HepG2 (cell line): Measurements from ENCODE around the gene HOXD9. TPM values are rescaled to one million over a fixed set of nuclear protein-coding genes. Genes with fewer than 3 reads are reported as not detected.
A peak's percentile ranks its signal among the peaks of the same experiment; 100 is the strongest.

Experiments used
- ATAC-seq: fragments of 200-7000 bp; cut with Tn5 transposase; 3 replicates; pipeline ENCODE4 v1.9.1; 2020; ENCODE audit warnings: mild to moderate bottlenecking, moderate library complexity
- BruUV-seq: library from RNA; stranded (reverse); fragments of 400-500 nt; replicated peaks from 2 replicates; lab custom pipeline; 2021; lab: Mats Ljungman, UMichigan
- CTCF ChIA-PET: fragments of 300-600 bp; formaldehyde crosslinking; extraction: SDS; loops from one replicate; lab custom pipeline; 2021; ENCODE audit warnings: low total read pairs, inconsistent platforms, low intra/inter-chr PET ratio; lab: Yijun Ruan, JAX
- POLR2A ChIA-PET: fragments of 350-600 bp; sonication (Branson Sonifier 250); formaldehyde crosslinking; loops from one replicate; lab custom pipeline; 2020; ENCODE audit warnings: antibody characterized with exemption, inconsistent platforms; lab: Yijun Ruan, JAX
- DNase-seq: peaks from one replicate; pipeline ENCODE4 v3.0.0-alpha.2; 2015; ENCODE audit warnings: low spot score
- FAIRE-seq: peaks from 3 replicates; lab custom pipeline; 2011; peaks lifted over from hg19 to GRCh38; lab: Jason Lieb, UNC
- H2AFZ ChIP-seq: one replicate; pipeline ENCODE4 v1.6.1; 2011; ENCODE audit warnings: low read length, inconsistent platforms
- H3K27ac ChIP-seq: fragments of 300-600 bp; 3 replicates; pipeline ENCODE4 v1.8.0; 2011; ENCODE audit warnings: mixed run types, mild to moderate bottlenecking, mixed read lengths, low read length, inconsistent platforms; ENCODE audit not compliant: insufficient read depth; ENCODE audit errors: extremely low read length
- H3K27me3 ChIP-seq, 2 experiments: fragments of 200-600 bp in 1 of 2; 2 replicates in 1 of 2; 3 replicates in 1 of 2; pipeline versions ENCODE4 v1.6.0 to v1.8.0; 2011; ENCODE audit warnings: low read length in 2 of 2, mild to moderate bottlenecking in 2 of 2, moderate library complexity in 2 of 2, inconsistent platforms in 1 of 2; ENCODE audit not compliant: insufficient read depth in 2 of 2, control insufficient read depth in 1 of 2
- H3K36me3 ChIP-seq, 2 experiments: fragments of 200-600 bp in 1 of 2; replicated peaks in 1 of 2; 2 replicates in 1 of 2; 3 replicates in 1 of 2; pipeline versions ENCODE4 v1.5.1 to v1.8.0; 2011; ENCODE audit warnings: low read length in 2 of 2, inconsistent platforms in 1 of 2; ENCODE audit not compliant: insufficient read depth in 2 of 2, control insufficient read depth in 1 of 2
- H3K4me1 ChIP-seq: 2 replicates; pipeline ENCODE4 v1.5.1; 2012; ENCODE audit warnings: low read length, inconsistent platforms; ENCODE audit not compliant: insufficient read depth
- H3K4me2 ChIP-seq: 2 replicates; pipeline ENCODE4 v1.6.0; 2011; ENCODE audit warnings: low read depth, low read length, inconsistent platforms
- H3K4me3 ChIP-seq, 3 experiments: fragments of 200-600 bp in 1 of 3; sonication (generic), shearing (Covaris generic) in 1 of 3; replicated peaks in 1 of 3; 2 replicates each; pipeline ENCODE4 v1.5.1; 2011 to 2016; ENCODE audit warnings: low read length in 3 of 3, inconsistent platforms in 2 of 3, low read depth in 2 of 3, mild to moderate bottlenecking in 2 of 3, control low read depth in 1 of 3, mixed read lengths in 1 of 3; ENCODE audit not compliant: insufficient read depth in 1 of 3
- H3K79me2 ChIP-seq: one replicate; pipeline ENCODE4 v1.6.1; 2011; ENCODE audit warnings: low read length, inconsistent platforms; ENCODE audit not compliant: insufficient read depth
- H3K9ac ChIP-seq: 2 replicates; pipeline ENCODE4 v1.6.0; 2011; ENCODE audit warnings: mild to moderate bottlenecking, low read depth, low read length, inconsistent platforms; ENCODE audit not compliant: insufficient read depth
- H3K9me3 ChIP-seq: 2 replicates; pipeline ENCODE4 v1.5.1; 2012; ENCODE audit warnings: mild to moderate bottlenecking, low read length
- H4K20me1 ChIP-seq: 2 replicates; pipeline ENCODE4 v1.6.0; 2011; ENCODE audit warnings: inconsistent platforms, mild to moderate bottlenecking, low read length, moderate library complexity; ENCODE audit not compliant: insufficient read depth
- ASH2L ChIP-seq: fragments of 300-600, 200-600 bp; sonication (generic); IDR thresholded peaks from 2 replicates; pipeline ENCODE4 v1.7.0; 2017; ENCODE audit warnings: low read depth, mild to moderate bottlenecking, moderate library complexity, mixed read lengths, low read length; ENCODE audit not compliant: insufficient read length
- ATRX ChIP-seq: sonication (generic); formaldehyde crosslinking; IDR thresholded peaks from 2 replicates; pipeline ENCODE4 v1.4.0; 2020; ENCODE audit warnings: missing genetic modification reagents, borderline replicate concordance
- CBX2 ChIP-seq, 2 experiments: fragments of 200-600 bp in 1 of 2; sonication (generic); formaldehyde crosslinking in 1 of 2; IDR thresholded peaks; 2 replicates each; pipeline versions ENCODE4 v1.7.0 to v1.8.1; 2018 to 2022; ENCODE audit warnings: low read depth in 2 of 2, low read length in 1 of 2, mild to moderate bottlenecking in 1 of 2, missing genetic modification reagents in 1 of 2
- GZF1 ChIP-seq: sonication (generic); formaldehyde crosslinking; IDR thresholded peaks from 2 replicates; pipeline ENCODE4 v1.5.1; 2020; ENCODE audit warnings: mild to moderate bottlenecking, missing genetic modification reagents
- HDAC6 ChIP-seq: fragments of 200-600 bp; sonication (generic); IDR thresholded peaks from 2 replicates; pipeline ENCODE4 v1.7.0; 2017; ENCODE audit warnings: mild to moderate bottlenecking, antibody characterized with exemption, low read length, low read depth
- KMT2B ChIP-seq: IDR thresholded peaks from 2 replicates; pipeline ENCODE4 v1.6.1; 2016; ENCODE audit warnings: missing genetic modification reagents, missing compliant biosample characterization
- RORA ChIP-seq: sonication (generic); formaldehyde crosslinking; IDR thresholded peaks from 2 replicates; pipeline ENCODE4 v1.5.0; 2020; ENCODE audit warnings: mild to moderate bottlenecking, missing genetic modification reagents, moderate library complexity
- ZNF839 ChIP-seq: sonication (generic); formaldehyde crosslinking; IDR thresholded peaks from 2 replicates; pipeline ENCODE4 v1.4.0; 2020; ENCODE audit warnings: missing genetic modification reagents, mild to moderate bottlenecking, borderline replicate concordance
- WGBS: methylation state at CpG from one replicate; pipeline ENCODE4 v1.1.6; 2017; ENCODE audit warnings: low lambda C conversion rate; 5-methylcytosine and 5-hydroxymethylcytosine counted together
- in situ Hi-C: cut with HindIII; loops from 2 replicates; pipeline ENCODE4 v1.10.0; 2017; ENCODE audit warnings: low pct_unique_long_range_greater_than_20kb; ENCODE audit not compliant: extremely low pct_ligation_motif_present
- intact Hi-C: fragments of 100-400 bp; cut with micrococcal nuclease; formaldehyde crosslinking; loops from one replicate; pipeline ENCODE4 v1.10.0; 2022; ENCODE audit not compliant: unreplicated experiment
- polyA plus RNA-seq, 8 experiments: library from polyadenylated mRNA; depleted of rRNA in 3 of 8; stranded (reverse) in 7 of 8; unstranded in 1 of 8; fragments of >200 nt; fragmentation: Illumina TruSeq in 4 of 8; extraction: Trizol in 4 of 8; gene quantifications; 2 replicates each; pipeline versions ENCODE4 v1.2.1 to v1.2.3, GENCODE V29; 2011 to 2016; ENCODE audit warnings: low read depth in 4 of 8, missing spikeins in 1 of 8, mixed read lengths in 1 of 8; ENCODE audit not compliant: insufficient read depth in 1 of 8
- total RNA-seq, 5 experiments: library from RNA; depleted of rRNA; stranded (reverse); fragments of >200 nt; fragmentation: Illumina TruSeq; extraction: Trizol; gene quantifications; 2 replicates each; pipeline ENCODE4 v1.2.3, GENCODE V29; 2016; ENCODE audit warnings: low read depth in 1 of 5
- TF ChIP-seq, protein P1 (sequence below): sonication (generic); formaldehyde crosslinking; IDR thresholded peaks from 2 replicates; pipeline ENCODE4 v1.5.1; 2020; ENCODE audit warnings: mild to moderate bottlenecking, missing genetic modification reagents, borderline replicate concordance
- TF ChIP-seq, protein P2 (sequence below): sonication (generic); formaldehyde crosslinking; IDR thresholded peaks from 2 replicates; pipeline ENCODE4 v1.4.0; 2020; ENCODE audit warnings: missing genetic modification reagents

The HOXD9 gene
- total and polyA plus RNA-seq, 2 of the 13 experiments (the other 11 are each of a cell fraction or from before 2014, with no cell fraction given) = not detected

DNA sequence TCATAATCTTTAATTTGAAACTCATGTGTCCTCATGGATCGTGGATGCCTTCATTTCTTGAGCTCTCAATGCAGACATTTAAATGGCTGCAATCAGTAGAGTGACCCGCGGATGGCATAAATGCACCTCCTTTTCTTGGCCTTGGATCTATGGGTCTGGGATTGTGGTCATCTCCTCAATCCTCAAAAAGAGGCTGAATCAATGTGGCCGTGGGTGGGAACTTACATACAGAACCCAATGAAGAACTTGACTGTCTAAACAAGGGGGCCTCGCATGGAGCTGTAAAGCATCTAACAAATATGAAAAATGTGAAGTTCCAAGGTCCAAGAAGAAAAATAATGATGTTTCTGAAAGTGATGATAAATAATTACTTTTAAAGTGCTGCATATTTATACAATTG lies 27.1 kb upstream of the HOXD9 start:
- 41% methylated on average over 5 of the region's 5 CpGs for WGBS
- no peaks in the 10 kb centered on the region for H3K9me3 ChIP-seq
- H3K4me1 ChIP-seq = peaks cover 17% of the 10 kb centered on the region
- CTCF ChIA-PET = interaction anchor here (0.9 kb wide), 1 partner anchor 729 kb away, joined by 4 read pairs; no protein-coding TSS in a partner anchor
- POLR2A ChIA-PET = no interaction called here
- no peaks in the 10 kb centered on the region for H4K20me1 ChIP-seq
- ATAC-seq = no peak
- no peaks in the 10 kb centered on the region for H3K79me2 ChIP-seq
- no peak overlapping the region for H2AFZ ChIP-seq
- no peak overlapping the region for H3K4me3 ChIP-seq
- H3K27me3 ChIP-seq = peaks cover 22 to 94% of the 10 kb centered on the region in 2 experiments
- no peaks in the 10 kb centered on the region for H3K36me3 ChIP-seq
- FAIRE-seq = no peak
- TF ChIP-seq CBX2 (IDR thresholded peaks at IDR 0.05; ENCODE audit: low read depth, low read length) = 0 out of 2 replicates have a peak, but pooled peaks have one; percentile 19
- no peak for TF ChIP-seq CBX2 (CRISPR knock-in tag; IDR thresholded peaks at IDR 0.05; ENCODE audit: low read depth)
- TF ChIP-seq ZNF839 = no peak
- no peak for DNase-seq
- in situ Hi-C loops (loop anchor here (5.0 kb wide), 2 partner anchors 408 to 728 kb away; no protein-coding TSS in a partner anchor), intact Hi-C loops (loop anchor here (5.0 kb wide), 1 partner anchor 893 kb away; no protein-coding TSS in a partner anchor)
- H3K9ac ChIP-seq = no peak overlapping the region
- H3K27ac ChIP-seq = no peak overlapping the region
- no TSS peak for BruUV-seq
- no peak overlapping the region for H3K4me2 ChIP-seq

DNA sequence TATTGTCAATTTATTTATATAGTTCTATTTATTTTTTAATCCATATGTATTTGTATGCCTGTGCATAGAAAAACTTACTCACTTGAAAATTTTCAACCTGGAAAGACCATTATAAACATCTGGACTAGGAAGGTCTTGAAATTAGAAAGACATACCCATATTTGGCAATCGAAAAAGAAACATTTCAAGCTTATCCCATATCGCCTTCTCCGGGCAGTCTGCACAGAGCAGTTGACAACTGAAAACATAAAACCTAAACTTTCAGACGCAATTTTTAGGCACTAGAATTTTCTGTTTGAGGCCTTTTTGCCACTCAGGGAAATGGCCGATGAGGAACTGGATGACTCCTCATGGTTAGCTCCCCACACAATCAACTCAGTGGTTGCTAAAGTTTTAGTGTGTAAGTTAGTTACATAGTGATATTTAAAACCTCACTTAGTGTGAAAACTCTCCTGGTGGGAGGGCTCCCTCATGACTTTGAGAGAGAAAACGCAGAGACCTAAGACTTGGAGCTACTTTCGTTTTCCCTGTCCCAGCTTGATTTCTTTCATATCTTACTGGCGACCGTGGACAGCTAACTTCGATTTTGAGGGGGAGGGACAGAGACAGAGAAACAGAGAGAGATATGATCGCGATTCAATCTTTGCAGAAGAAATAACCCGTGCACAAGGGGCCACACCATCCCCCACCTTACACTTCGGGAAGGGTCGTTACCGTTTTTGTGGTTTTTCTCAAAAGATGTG lies 26.1 kb upstream of the HOXD9 start:
- H4K20me1 ChIP-seq = no peaks in the 10 kb centered on the region
- peak overlapping the region; percentile 9 to 75 (median 61); a peak in 4 of 6 replicates for H3K4me3 ChIP-seq
- DNase-seq = no peak
- ChIA-PET CTCF (interaction anchor here (2.2 to 3.0 kb wide), 3 partner anchors 406 to 729 kb away, joined by 13 to 33 read pairs (median 30); no protein-coding TSS in a partner anchor), POLR2A (no interaction called here)
- H3K4me1 ChIP-seq = peaks cover 17% of the 10 kb centered on the region
- WGBS = 18% methylated on average over 16 of the region's 16 CpGs
- no peaks in the 10 kb centered on the region for H3K9me3 ChIP-seq
- in situ Hi-C loops = loop anchor here (5.0 kb wide), 2 partner anchors 409 to 729 kb away; no protein-coding TSS in a partner anchor
- no peak overlapping the region for H2AFZ ChIP-seq
- no peak overlapping the region for H3K27ac ChIP-seq
- H3K9ac ChIP-seq = peak overlapping the region; percentile 4; the same call in 1 of the 2 replicates
- H3K79me2 ChIP-seq = no peaks in the 10 kb centered on the region
- H3K27me3 ChIP-seq = peaks cover 25 to 95% of the 10 kb centered on the region in 2 experiments
- no peak for ATAC-seq
- intact Hi-C loops = loop anchor here (5.0 kb wide), 1 partner anchor 894 kb away; no protein-coding TSS in a partner anchor
- no peak for FAIRE-seq
- H3K4me2 ChIP-seq = peak overlapping the region; percentile 91
- H3K36me3 ChIP-seq = no peaks in the 10 kb centered on the region
- BruUV-seq = no TSS peak
- no peak for TF ChIP-seq ASH2L
- no peak for TF ChIP-seq KMT2B (CRISPR knock-in tag)
- TF ChIP-seq, protein P1, sequence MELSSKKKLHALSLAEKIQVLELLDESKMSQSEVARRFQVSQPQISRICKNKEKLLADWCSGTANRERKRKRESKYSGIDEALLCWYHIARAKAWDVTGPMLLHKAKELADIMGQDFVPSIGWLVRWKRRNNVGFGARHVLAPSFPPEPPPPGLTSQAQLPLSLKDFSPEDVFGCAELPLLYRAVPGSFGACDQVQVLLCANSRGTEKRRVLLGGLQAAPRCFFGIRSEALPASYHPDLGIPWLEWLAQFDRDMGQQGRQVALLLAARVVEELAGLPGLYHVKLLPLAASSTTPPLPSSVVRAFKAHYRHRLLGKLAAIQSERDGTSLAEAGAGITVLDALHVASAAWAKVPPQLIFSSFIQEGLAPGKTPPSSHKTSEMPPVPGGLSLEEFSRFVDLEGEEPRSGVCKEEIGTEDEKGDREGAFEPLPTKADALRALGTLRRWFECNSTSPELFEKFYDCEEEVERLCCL (CRISPR knock-in tag) = no peak
- TF ChIP-seq HDAC6 = no peak
- TF ChIP-seq RORA = no peak
- TF ChIP-seq ATRX (CRISPR knock-in tag) = no peak
- TF ChIP-seq, protein P2, sequence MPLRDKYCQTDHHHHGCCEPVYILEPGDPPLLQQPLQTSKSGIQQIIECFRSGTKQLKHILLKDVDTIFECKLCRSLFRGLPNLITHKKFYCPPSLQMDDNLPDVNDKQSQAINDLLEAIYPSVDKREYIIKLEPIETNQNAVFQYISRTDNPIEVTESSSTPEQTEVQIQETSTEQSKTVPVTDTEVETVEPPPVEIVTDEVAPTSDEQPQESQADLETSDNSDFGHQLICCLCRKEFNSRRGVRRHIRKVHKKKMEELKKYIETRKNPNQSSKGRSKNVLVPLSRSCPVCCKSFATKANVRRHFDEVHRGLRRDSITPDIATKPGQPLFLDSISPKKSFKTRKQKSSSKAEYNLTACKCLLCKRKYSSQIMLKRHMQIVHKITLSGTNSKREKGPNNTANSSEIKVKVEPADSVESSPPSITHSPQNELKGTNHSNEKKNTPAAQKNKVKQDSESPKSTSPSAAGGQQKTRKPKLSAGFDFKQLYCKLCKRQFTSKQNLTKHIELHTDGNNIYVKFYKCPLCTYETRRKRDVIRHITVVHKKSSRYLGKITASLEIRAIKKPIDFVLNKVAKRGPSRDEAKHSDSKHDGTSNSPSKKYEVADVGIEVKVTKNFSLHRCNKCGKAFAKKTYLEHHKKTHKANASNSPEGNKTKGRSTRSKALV = peak; percentile 45; the same call in 1 of the 2 replicates
- TF ChIP-seq GZF1 (CRISPR knock-in tag) = no peak
